Myocyte (in vitro differentiated cells): Measurements from ENCODE around the gene CKB. TPM values are rescaled to one million over a fixed set of nuclear protein-coding genes. Genes with fewer than 3 reads are reported as not detected.

ENCODE experiments used
- DNase-seq: peaks from one replicate; pipeline ENCODE4 v3.0.0-alpha.2; 2012; ENCODE audit warnings: low read depth
- total RNA-seq: library from RNA; depleted of rRNA; stranded (reverse); fragments of >200 nt; gene quantifications from 2 replicates; pipeline ENCODE4 v1.2.3, GENCODE V29; 2014

The CKB gene
- total RNA-seq, 1 donor from 2014 or later: 1,659 TPM

DNA sequence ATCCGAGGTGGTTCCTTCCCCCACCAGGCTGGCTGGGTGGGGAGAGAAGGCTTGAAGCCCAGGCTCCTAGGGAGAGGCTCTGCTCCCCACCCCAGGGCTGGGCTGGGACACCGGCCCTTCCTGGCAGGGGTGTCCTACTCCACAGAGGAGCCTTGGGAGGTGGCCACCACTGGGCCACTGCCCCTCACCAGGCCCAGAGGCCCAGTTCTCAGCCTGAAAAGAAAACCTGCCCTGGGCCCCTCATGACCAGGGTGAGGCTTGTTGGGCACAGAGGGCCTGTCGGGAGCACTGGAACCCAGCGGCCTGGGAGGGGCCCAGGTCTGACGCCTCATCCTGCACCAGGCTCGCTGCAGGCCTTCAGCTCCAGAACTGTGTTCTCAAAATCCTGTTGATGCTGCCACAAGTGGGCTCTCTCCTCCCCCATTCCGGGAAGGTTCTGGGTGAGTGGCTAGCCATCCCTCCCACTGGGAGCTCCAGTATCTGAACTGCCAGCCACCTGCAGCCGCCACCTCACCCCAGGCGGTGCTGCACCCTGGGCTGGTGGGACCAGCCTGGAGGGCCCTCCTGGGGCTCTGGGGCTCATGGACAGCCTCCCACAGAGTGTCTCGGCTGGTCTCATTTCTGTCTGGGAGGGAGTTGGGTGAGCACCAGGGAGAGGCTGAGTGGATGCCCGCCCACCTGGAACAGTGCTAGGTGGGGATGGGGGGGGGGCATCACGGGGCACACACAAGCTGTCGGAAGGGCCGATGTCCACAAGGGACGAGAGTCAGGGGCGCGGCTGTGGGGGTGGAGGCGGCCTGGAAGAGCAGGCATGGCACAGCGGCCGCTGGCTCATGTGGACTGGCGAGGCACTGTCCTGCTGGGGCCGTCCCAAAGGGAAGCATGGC lies 28.1 kb upstream of the CKB start:
- DNase-seq: no peak

DNA sequence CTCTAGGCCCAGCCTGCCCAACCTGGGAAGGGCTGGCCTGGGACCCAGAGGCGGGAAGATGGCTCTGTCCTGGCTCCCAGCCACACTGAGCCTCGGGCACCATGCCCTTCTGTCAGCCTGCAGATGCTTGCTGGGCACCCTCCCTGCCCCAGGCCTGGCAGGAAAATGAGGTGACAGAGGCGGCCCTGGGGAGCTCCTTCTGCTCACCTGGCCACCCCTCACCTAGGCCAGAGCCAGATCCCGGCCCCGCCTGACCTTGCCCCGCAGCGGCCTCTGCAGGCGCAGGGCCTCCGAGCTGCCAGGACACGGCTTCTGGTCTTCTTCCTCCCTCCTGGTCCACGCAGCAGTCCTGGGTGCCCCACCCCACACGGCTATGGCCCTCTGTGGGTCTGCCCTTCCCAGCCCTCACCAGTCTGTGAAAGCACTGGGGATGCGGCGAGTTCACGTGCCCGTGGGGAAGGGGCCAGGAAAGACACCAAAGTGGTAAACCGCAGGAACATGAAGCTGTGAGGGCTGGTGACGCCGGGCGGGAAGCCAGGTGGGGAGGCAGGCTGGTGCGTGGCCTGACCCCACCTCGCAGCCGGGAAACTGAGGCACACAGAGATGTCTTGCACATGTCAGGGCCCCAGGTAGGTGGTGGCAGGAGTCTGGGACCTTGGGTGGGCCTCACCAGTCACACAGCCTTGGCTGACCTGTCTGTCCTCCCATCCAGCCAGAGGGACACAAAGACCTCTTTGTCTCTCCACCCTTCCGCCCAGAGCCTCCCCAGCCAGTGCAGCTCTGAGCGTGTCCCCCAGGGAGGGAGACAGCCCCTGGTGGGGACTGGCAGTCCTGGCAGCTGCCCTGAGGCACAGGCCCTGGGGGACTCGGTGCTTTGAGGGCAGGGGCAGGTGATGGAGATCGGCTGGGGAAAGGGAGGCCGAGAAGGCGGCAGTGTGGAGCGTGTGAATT lies 27.0 kb upstream of the CKB start:
- no peak for DNase-seq

DNA sequence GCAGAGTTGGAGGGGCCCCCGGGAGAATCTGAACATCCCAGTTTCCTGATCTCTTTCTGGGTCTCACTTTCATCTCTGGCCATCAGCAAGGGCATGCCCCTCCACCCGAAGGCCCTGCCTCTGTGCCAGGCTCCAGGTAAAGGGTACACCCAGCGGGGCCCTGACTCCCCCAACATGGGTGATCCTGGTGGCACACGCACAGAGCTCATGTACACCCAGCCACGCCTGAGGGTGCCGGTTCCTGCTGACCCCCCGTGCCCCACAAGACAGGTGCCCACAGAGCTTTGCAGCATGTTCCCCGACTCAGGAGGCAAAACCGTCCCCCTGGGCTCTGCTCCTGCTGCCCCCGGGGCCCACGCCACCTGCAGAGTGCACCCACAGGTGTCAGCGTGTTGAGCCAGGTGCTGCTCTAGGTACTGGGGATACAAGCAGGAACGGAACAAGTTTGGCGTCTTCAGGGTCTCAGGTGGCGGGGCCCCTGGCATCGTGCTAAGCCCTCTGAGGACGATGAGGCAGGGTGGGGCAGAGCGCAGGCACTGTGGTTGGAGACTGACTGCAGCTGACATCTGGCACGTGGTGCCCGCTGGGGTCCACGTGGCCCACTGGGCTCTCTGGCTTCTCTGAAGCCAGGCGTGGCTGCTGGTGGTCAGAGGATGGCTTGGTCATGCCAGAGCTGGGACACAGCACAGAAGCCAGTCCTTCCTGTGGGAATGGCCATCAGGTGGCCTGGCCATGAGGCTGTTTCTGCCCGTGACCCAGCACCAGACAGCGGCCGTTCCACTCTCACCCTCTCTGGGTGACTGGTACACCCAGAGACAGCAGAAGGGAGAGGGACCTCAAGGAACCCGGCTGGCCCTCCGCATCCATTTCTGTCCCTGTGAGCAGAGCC lies 26.1 kb upstream of the CKB start:
- peak; percentile 72 for DNase-seq

DNA sequence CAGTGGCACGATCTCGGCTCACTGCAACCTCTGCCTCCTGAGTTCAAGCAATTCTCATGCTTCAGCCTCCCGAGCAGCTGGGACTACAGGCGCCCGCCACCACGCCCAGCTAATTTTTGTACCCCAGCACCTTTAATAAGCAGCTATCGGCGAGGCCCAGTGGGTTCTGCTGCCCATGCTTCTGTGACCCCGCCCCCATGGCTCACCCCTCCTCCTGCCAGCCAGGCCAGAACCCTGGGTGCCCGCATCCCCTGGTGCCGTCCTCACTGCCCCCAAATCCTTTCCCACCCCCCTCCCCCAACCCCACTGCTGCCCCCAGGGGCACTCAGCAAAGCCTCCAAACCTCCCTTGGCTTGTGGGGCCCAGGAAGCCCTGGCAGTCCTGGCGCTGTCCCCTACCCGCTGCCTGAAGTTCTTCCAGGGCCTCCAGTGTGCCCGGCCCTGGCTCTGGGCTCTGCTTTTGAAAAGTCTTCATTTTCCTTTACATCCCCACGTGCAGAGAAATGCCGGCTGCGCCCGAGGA lies 25.4 kb upstream of the CKB start:
- DNase-seq: no peak

DNA sequence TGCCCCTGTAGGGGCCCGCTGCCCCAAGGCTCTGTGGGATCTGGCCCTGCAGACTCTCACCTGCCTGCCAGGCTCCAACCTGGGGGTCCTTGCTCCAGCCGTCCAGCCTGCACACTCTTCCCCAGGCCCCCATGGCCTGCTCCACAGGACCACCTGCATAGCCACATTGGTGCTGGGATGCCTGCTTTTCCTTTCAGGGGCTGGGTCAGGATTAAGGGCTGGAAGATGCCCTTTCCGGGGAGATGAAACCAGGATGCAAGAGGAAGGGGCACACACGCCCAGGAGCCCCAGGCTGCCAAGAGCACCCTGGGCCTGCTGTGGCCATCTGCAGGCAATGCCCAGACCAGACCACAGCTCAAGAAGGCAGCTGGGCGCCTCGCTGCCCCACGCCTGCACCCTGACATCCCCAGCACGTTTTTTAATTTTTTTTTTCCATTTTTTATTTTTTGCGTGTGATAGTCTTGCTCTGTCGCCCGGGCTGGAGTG lies 24.9 kb upstream of the CKB start:
- no peak for DNase-seq

DNA sequence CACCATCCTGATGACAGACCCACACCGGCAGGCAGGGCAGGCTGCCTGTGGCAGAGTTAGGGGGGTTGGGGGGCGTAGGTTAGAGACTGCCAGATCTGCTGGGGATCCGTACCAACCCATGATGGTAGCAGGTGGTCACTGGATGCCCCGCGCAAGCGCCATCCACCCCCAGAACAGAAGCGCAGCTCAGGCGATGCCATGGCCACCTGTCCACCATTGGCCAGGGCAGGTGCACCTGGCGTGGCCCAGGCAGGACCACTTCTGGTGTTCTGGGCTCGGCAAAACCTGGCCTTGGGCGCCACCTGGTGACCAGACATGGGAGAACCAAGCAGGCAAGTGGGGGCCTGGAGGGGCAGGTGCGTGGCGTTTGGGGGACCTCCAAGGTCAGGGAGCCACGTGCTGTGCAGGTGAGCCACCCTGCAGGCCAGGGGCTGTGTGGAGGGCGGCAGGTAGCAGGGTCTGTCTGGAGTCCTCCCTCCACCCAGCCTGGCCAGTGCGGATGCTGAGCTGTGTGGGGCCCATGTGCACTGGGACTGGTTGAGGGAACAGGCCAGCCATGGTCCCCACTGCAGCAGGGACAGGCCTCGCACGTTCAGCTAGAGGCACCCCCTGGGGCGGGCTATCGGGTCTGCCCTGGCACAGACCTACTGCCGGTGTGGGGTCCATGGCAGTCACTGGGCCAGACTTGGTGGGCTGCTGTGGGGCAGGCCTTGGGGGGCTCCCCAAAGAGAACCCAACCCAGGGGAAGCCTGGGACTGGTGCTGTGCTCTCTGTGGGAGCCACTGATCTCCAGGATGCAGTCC lies 24.2 kb upstream of the CKB start:
- DNase-seq: no peak

DNA sequence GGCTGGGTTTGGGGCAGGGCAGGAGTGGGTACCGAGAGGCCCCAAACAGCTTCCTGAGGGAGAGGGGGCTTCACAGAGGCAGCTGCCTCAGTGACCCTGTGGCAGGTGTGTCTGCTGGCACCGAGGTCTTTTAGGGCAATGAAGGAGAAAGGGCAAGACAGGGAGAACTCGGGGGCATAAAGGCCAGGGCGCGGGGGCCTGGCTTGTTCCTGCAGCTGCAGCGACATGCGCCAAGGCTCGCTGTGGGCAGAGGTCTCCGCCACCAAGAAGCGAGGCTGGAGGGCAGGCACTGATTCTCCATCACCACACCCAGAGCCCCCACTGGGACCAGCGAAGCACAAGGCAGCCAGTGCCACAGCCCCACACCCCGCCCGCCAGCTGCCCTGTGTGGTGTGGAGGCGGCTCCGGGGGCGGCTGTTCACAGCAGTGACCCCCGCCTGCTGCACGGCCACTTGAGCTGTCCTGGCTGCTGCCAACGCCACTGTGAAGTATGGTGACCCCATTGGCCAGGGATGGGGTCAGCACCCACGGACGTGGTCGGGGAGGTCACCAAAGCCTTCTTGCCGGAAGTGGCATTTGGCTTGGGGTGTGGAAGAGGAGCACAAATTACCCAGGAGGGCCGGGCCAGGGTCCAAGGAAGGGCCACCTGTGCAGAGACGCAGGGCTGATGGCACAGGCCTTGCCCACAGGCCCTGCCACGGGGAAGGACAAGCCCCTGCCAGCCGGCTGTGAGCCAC lies 23.5 kb upstream of the CKB start:
- DNase-seq: peak; percentile 83

DNA sequence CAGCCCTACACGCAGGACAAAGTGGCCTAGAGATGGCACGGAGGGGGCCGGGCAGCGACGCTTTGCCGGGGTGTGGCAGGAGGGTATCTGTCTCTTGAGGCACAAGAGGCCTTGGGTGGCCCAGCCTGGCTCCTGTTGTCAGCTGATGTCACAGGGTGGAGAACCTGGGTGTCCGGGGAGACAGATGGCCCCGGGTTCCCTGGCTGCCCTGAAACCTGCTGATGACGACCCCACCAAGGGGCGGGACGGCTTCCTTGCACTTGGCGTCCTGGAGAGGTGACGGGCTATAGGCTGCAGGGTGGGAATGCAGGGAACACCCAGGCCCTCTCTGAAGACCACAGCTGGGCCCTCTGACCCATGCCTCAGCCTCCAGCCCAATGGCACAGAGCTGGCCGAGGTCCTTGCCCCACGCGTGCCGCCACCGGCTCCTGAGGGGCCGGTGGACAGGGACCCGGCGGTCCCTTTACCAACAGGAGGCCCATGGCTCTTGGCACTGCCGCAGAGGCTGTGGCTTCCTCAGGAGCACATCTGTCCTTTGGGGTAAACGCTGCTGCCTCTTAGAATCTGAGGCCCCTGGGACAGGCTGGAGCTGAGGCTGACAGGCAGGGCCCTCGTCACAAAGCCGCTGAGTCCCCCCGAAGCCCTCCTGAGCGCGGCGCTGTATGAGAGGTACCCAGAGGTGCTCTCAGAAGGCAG lies 22.7 kb upstream of the CKB start:
- DNase-seq: no peak

DNA sequence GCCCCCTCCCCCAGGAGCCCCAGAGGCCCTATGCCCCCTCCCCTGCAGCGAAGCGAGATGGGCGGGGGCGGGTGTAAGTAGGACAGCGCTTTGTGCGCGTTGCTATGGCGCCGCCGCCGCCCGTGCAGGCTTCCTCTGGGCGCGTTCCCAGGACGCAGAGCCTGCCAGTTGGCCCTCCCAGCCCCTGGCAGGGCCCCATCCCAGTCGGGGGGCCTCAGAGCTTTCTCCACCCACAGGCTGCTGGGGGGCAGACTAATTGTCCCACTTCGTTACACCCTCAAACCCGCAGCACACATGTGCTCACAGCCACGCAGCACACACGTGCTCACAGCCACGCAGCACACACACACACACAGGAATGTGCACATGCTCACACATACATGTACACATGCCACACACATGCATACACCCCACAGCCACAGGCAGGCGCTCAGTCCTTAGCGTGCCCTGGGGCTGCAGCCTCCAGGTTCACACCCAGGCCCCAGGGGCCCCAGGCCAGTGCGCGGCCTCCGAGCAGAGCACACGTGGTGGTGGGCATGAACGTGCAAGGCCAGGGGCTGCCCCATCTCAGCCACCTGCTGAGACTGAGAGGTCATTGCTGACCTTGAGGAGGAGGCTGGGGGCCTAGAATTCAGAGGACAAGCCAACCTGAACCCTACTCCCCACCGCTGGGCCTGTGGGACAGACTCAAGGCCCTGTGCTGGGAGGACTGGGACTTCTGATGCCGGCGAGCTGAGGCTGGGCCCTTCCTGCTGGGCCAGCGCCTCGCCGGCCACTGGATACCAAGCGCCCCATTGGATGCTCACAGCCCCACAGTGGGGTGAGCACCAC lies 22.0 kb upstream of the CKB start:
- no peak for DNase-seq

DNA sequence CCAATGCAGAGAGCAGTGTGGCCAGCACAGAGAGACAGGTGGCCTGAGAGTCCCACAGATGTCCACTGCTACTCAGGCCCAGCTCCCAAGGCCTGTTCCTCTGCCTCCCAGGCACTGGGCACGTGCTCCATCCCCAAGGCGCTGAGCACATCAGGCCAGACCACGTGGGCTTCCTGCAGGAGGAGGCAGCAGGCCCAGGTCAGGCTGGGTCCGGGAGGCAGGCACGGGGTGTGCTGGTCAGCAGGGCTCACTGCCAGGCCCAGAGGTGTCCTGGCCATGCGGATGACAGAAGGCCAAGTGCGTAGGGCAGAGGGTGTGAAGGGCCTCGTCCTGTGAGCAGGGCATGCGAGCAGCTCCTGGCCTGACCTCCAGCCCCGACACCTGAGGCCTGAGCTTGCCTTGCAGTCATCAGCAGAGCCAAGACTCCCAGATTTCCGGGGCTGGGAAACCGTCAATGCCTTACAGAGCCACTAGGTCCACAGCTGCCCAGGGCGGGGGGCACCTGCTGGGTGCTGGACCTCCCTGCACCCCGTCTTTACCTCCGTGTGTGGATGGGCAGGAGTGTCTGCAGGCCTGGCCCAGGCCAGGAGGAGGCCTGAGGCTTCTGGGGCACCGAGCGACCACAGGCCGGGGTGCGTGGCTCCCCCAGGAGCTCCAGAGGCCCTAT lies 21.2 kb upstream of the CKB start:
- peak; percentile 89 for DNase-seq

DNA sequence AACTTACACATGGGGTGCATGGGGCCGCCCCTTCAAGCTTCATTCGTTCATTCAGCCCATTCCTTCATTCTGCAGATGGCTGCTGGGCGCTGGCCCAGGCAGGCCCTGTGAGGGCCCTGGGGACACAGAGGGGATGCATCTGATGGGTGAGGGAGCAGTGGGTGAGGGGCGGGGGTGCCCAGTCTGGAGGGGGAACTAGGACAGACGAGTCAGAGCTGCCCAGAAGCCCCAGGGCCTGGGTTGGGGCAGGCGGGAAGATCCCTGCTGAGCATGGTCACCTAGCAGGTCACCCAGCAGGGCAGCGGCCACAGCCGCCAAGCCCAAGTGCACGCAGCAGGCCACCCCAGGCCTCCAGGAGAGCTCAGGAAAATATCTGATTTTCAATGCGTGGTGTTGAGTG lies 20.5 kb upstream of the CKB start:
- no peak for DNase-seq

DNA sequence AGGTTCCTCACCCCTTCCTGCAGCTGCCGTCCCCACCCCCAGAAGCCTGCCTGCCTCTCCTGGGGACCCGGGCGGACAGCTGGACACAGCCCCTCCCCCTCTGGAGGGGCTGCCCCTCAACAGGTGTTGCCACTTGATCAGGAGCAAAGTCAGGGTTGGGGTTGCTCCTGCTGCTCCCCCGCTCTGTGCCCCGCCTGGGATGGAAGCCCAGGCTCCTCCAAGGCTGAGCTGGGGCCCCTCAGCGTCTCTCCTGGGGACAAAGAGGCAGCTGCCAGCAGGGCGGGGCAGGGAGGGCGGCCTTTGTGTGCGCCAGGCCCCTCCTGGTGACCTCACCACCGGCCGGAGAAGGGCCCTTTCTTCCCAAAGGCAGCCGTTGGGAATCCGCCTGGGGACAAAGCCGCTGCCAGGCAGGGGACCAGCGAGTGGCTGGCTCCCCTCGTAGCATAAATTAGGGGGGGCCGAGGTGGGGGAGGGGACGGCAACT lies 20.0 kb upstream of the CKB start:
- peak; percentile 99 for DNase-seq

DNA sequence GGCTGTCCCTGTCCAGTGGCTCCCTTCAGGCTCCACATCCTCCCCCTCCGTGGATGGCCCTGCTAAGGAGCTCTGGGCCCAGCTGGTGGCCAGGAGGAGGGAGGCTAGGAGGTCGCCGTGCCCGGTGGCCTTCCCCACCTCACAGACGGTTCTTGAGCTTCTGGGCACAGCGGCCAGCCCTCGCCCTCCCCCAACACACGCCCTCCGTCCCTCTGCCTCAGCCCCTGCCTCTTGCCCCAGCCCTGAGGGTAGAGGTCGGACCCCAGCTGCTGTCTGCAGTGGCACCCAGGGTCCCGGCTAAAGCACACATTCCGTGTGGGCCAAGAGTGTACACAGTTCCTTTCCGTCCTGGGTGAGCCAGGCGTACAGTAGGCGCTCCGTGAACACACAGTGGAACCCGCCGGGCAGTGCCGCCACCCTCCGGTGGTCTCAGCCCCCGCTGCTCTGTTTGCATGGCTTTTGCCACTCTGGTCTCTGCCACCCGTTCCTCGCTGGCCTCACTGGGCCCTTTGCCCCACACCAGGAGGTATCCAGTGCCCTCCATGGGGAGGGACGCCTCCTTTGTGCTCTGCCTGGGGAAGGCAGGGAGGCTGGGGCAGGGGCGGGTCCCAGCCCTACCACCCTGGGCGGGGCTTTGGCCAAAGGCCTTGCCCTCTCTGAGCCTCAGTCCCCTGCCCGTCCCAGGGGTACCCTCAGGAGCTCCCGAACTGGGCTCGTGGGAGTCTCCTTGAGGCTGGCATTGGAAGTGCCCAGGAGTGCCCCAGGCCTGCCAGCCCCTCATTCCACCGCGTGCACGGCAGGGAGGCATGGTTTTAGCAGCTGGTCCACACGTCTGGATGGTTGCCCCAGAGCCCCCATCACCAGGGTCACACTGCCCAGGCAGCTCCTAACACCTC lies 19.3 kb upstream of the CKB start:
- peak; percentile 43 for DNase-seq

DNA sequence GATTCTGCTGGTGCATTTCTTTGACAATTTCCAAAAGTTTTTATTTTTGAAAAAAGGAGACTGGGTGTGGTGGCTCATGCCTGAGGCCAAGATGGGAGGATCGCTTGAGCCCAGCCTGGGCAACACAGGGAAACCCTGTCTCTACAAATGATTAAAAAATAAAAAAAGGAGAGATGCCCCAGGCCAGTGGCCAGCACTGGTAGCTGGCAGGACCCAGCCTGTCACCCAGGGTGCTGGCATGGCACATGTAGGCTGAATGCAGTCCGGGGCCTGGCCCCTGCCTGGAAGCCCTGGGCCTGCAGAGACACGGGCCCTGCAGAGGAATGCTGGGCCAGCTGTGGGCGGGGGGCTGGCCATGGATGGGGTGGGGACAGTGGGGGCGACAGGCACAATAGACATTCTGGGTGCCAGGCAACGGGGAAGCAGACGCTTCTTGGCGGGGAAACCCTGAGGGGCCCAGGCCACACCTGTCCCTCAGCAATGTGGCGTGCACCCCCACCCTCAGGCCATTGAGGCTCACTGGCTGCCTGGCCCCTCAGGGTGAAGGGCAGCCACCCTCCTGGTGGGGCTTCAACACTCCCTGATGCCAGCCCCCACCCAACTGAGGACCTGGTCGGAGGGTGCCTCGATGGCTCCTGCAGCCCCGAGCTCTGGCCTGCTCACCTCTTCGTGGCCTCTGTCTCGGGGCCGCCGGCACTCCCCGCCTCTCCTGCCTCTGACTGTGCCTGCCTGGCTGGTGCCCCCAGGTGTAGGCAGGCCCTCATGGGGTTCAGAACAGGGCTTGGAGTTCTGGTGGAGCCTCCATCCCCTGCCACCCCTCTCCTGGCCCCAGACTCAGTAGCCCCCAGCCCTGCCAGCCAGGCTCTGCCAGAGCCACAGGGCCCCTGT lies 18.4 kb upstream of the CKB start:
- DNase-seq: peak; percentile 68
